HG03060 (cell line): ENCODE data around the gene CDYL.

Source experiments
- ATAC-seq: cut with Tn5 transposase; IDR thresholded peaks from one replicate; pipeline ENCODE4 v1.9.1; 2021; ENCODE audit warnings: low read depth, moderate number of reproducible peaks; ENCODE audit not compliant: unreplicated experiment

Gene CDYL

GRCh38 chr6:4929097-4929718 is 153.0 kb downstream of the CDYL start:
- no peak for ATAC-seq

GRCh38 chr6:4930025-4930691 is 154.0 kb downstream of the CDYL start:
- ATAC-seq, result no peak

GRCh38 chr6:4931530-4932227 is 155.5 kb downstream of the CDYL start:
- no peak for ATAC-seq

GRCh38 chr6:4932228-4932903 is 156.2 kb downstream of the CDYL start:
- ATAC-seq, result no peak

GRCh38 chr6:4935486-4935885 is 159.3 kb downstream of the CDYL start:
- ATAC-seq, result no peak

- no peak for ATAC-seq
Measured at GRCh38 chr6:4935975-4936680, 159.9 kb downstream of the CDYL start.

- no peak for ATAC-seq
Measured at GRCh38 chr6:4936681-4937041, 160.5 kb downstream of the CDYL start.

GRCh38 chr6:4937414-4937813 is 161.2 kb downstream of the CDYL start:
- no peak for ATAC-seq

GRCh38 chr6:4939241-4939640 is 163.0 kb downstream of the CDYL start:
- ATAC-seq, result no peak

- ATAC-seq, result no peak
Measured at GRCh38 chr6:4940416-4940815, 164.2 kb downstream of the CDYL start.

- ATAC-seq, result peak; percentile 65
Measured at GRCh38 chr6:4941782-4942672, 165.8 kb downstream of the CDYL start.

- ATAC-seq, result no peak
Measured at GRCh38 chr6:4942673-4943009, 166.4 kb downstream of the CDYL start.

- no peak for ATAC-seq
Measured at GRCh38 chr6:4943716-4944115, 167.5 kb downstream of the CDYL start.

GRCh38 chr6:4944325-4944724 is 168.1 kb downstream of the CDYL start:
- no peak for ATAC-seq

- ATAC-seq, result no peak
Measured at GRCh38 chr6:4946521-4946920, 170.3 kb downstream of the CDYL start.

GRCh38 chr6:4947716-4948115 is 171.5 kb downstream of the CDYL start:
- no peak for ATAC-seq

GRCh38 chr6:4948781-4949450 is 172.7 kb downstream of the CDYL start:
- no peak for ATAC-seq

GRCh38 chr6:4950076-4950475 is 173.9 kb downstream of the CDYL start:
- ATAC-seq, result no peak

GRCh38 chr6:4950836-4951533 is 174.8 kb downstream of the CDYL start:
- no peak for ATAC-seq
